Pulmonary artery endothelial cell (primary cell): ENCODE measurements around the gene MAGOH. TPM values are rescaled to one million over a fixed set of nuclear protein-coding genes. Genes with fewer than 3 reads are reported as not detected.

Experiments used
- DNase-seq: peaks from one replicate; pipeline ENCODE4 v3.0.0-alpha.2; 2011; ENCODE audit warnings: low read depth, low spot score
- total RNA-seq: library from RNA; depleted of rRNA; stranded (reverse); fragments of >200 nt; gene quantifications from 2 replicates; pipeline ENCODE4 v1.2.3, GENCODE V29; 2014

Gene MAGOH
- total RNA-seq, 1 donor from 2014 or later: 56.3 TPM

GRCh38 chr1:53270873-53271272, 32.6 kb upstream of the MAGOH start:
- no peak for DNase-seq

GRCh38 chr1:53270107-53270506, 31.8 kb upstream of the MAGOH start:
- no peak for DNase-seq

- no peak for DNase-seq
Measured at GRCh38 chr1:53267761-53268160, 29.4 kb upstream of the MAGOH start.

GRCh38 chr1:53266038-53266437, 27.7 kb upstream of the MAGOH start:
- no peak for DNase-seq

GRCh38 chr1:53265581-53265980, 27.3 kb upstream of the MAGOH start:
- DNase-seq: no peak

- DNase-seq: no peak
Measured at GRCh38 chr1:53264048-53264447, 25.7 kb upstream of the MAGOH start.

- DNase-seq: no peak
Measured at GRCh38 chr1:53262000-53262399, 23.7 kb upstream of the MAGOH start.

GRCh38 chr1:53260631-53261247, 22.4 kb upstream of the MAGOH start:
- no peak for DNase-seq

- no peak for DNase-seq
Measured at GRCh38 chr1:53259932-53260331, 21.6 kb upstream of the MAGOH start.

- DNase-seq: no peak
Measured at GRCh38 chr1:53258216-53258615, 19.9 kb upstream of the MAGOH start.

GRCh38 chr1:53257454-53258081, 19.2 kb upstream of the MAGOH start:
- DNase-seq: no peak

GRCh38 chr1:53256511-53257453, 18.5 kb upstream of the MAGOH start:
- no peak for DNase-seq

- DNase-seq: no peak
Measured at GRCh38 chr1:53255031-53255430, 16.7 kb upstream of the MAGOH start.

GRCh38 chr1:53254011-53254640, 15.8 kb upstream of the MAGOH start:
- DNase-seq: no peak

GRCh38 chr1:53250325-53250724, 12.0 kb upstream of the MAGOH start:
- DNase-seq: no peak

GRCh38 chr1:53249706-53250105, 11.4 kb upstream of the MAGOH start:
- DNase-seq: no peak

GRCh38 chr1:53246261-53247134, 8.2 kb upstream of the MAGOH start:
- no peak for DNase-seq

GRCh38 chr1:53244141-53244540, 5.8 kb upstream of the MAGOH start:
- no peak for DNase-seq

GRCh38 chr1:53242381-53242780, 4.1 kb upstream of the MAGOH start:
- no peak for DNase-seq

- DNase-seq: no peak
Measured at GRCh38 chr1:53241828-53242227, 3.5 kb upstream of the MAGOH start.

- DNase-seq: no peak
Measured at GRCh38 chr1:53237638-53238037, 680 bp downstream of the MAGOH start.
